ENCODE results near the gene MARK1. TPM values are rescaled to one million over a fixed set of nuclear protein-coding genes. Genes with fewer than 3 reads are reported as not detected.

MARK1 gene
- total and polyA plus RNA-seq, 2 of the 13 experiments (the other 11 are each of a cell fraction or from before 2014, with no cell fraction given) = not detected

DNA sequence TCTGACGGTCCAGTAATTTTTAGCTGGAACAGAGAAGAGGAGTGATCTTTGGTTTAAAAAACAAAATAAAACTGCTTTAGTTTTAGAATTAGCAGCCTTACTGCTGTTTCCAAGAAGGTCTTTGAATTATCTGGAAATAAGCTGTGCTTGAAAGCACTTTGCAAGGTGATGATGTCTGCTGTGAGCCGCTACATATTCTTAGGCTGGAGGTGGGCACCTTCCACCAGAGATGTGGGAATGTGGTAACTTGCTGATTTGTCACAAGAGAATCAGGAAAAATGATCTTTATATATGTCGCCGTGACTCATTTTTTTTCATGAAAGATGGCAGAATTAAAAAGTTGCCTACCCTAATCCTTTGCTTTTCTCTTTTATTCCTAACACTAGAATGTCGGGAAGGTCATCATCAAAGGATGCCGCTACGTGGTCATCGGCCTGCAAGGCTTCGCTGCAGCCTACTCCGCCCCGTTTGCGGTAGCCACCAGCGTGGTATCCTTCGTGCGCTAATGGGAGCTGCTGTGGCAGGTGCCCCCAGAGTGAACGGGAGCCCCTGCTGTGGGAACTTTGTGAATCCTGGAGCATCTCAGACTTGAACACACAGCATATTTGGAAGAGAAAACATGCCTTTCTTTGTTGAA is 168.4 kb downstream of the MARK1 start:
- POLR2A ChIA-PET = no interaction called here
- Histone ChIP-seq H3K79me2 (ENCODE audit: insufficient read depth, low read length) (peaks cover 32% of the 10 kb centered on the region), H3K27ac (ENCODE audit: extremely low read length, insufficient read depth, low read length) (no peak overlapping the region), H3K4me3 (replicated peaks in 1 of 3; ENCODE audit: insufficient read depth in 1 of 3, low read depth in 2 of 3, low read length in 3 of 3) (no peak overlapping the region), H2AFZ (ENCODE audit: low read length) (no peak overlapping the region), H3K36me3 (replicated peaks in 1 of 2; ENCODE audit: control insufficient read depth in 1 of 2, insufficient read depth in 2 of 2, low read length in 2 of 2) (peaks cover 7 to 14% of the 10 kb centered on the region in 2 experiments), H3K4me1 (ENCODE audit: insufficient read depth, low read length) (peaks cover 75% of the 10 kb centered on the region), H4K20me1 (ENCODE audit: insufficient read depth, low read length) (peaks cover 4% of the 10 kb centered on the region; the same call in 1 of the 2 replicates), H3K4me2 (ENCODE audit: low read depth, low read length) (no peak overlapping the region), H3K9ac (ENCODE audit: insufficient read depth, low read depth, low read length) (no peak overlapping the region), H3K27me3 (ENCODE audit: control insufficient read depth in 1 of 2, insufficient read depth in 2 of 2, low read length in 2 of 2) (no peaks in the 10 kb centered on the region; a peak in 1 of 5 replicates), H3K9me3 (ENCODE audit: low read length) (no peaks in the 10 kb centered on the region)
- intact Hi-C loops (cut with micrococcal nuclease; ENCODE audit: unreplicated experiment) (no loop called here), in situ Hi-C loops (cut with HindIII; ENCODE audit: extremely low pct_ligation_motif_present, low pct_unique_long_range_greater_than_20kb) (loop anchor here (5.0 kb wide), 1 partner anchor 36 kb away; no protein-coding TSS in a partner anchor)
- ATAC-seq (no peak), FAIRE-seq (no peak), DNase-seq (ENCODE audit: low spot score) (no peak)
- no peak for TF ChIP-seq ZBTB1 (CRISPR knock-in tag; IDR thresholded peaks at IDR 0.05; ENCODE audit: borderline replicate concordance)
- no peak for TF ChIP-seq ZFP62 (CRISPR knock-in tag; IDR thresholded peaks at IDR 0.05)
- TF ChIP-seq, protein P1, sequence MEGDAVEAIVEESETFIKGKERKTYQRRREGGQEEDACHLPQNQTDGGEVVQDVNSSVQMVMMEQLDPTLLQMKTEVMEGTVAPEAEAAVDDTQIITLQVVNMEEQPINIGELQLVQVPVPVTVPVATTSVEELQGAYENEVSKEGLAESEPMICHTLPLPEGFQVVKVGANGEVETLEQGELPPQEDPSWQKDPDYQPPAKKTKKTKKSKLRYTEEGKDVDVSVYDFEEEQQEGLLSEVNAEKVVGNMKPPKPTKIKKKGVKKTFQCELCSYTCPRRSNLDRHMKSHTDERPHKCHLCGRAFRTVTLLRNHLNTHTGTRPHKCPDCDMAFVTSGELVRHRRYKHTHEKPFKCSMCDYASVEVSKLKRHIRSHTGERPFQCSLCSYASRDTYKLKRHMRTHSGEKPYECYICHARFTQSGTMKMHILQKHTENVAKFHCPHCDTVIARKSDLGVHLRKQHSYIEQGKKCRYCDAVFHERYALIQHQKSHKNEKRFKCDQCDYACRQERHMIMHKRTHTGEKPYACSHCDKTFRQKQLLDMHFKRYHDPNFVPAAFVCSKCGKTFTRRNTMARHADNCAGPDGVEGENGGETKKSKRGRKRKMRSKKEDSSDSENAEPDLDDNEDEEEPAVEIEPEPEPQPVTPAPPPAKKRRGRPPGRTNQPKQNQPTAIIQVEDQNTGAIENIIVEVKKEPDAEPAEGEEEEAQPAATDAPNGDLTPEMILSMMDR (CRISPR knock-in tag; IDR thresholded peaks at IDR 0.05) = no peak
- TF ChIP-seq, protein P2, sequence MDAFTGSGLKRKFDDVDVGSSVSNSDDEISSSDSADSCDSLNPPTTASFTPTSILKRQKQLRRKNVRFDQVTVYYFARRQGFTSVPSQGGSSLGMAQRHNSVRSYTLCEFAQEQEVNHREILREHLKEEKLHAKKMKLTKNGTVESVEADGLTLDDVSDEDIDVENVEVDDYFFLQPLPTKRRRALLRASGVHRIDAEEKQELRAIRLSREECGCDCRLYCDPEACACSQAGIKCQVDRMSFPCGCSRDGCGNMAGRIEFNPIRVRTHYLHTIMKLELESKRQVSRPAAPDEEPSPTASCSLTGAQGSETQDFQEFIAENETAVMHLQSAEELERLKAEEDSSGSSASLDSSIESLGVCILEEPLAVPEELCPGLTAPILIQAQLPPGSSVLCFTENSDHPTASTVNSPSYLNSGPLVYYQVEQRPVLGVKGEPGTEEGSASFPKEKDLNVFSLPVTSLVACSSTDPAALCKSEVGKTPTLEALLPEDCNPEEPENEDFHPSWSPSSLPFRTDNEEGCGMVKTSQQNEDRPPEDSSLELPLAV (CRISPR knock-in tag; conservative IDR thresholded peaks at IDR 0.05; ENCODE audit: low read depth) = no peak
- no peak for TF ChIP-seq MYNN (CRISPR knock-in tag; IDR thresholded peaks at IDR 0.05; ENCODE audit: low read depth)
- TF ChIP-seq, protein P3, sequence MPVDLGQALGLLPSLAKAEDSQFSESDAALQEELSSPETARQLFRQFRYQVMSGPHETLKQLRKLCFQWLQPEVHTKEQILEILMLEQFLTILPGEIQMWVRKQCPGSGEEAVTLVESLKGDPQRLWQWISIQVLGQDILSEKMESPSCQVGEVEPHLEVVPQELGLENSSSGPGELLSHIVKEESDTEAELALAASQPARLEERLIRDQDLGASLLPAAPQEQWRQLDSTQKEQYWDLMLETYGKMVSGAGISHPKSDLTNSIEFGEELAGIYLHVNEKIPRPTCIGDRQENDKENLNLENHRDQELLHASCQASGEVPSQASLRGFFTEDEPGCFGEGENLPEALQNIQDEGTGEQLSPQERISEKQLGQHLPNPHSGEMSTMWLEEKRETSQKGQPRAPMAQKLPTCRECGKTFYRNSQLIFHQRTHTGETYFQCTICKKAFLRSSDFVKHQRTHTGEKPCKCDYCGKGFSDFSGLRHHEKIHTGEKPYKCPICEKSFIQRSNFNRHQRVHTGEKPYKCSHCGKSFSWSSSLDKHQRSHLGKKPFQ (CRISPR knock-in tag; IDR thresholded peaks at IDR 0.05; ENCODE audit: insufficient replicate concordance) = no peak
- TF ChIP-seq MAF1 (CRISPR knock-in tag; IDR thresholded peaks at IDR 0.05; ENCODE audit: borderline replicate concordance) = no peak
- no peak for TF ChIP-seq MXI1 (IDR thresholded peaks at IDR 0.05; ENCODE audit: borderline replicate concordance, low read depth, low read length)
- no peak for TF ChIP-seq ELF3 (CRISPR knock-in tag; IDR thresholded peaks at IDR 0.05)
- no peak for TF ChIP-seq ZNF776 (CRISPR knock-in tag; IDR thresholded peaks at IDR 0.05)
- no peak for TF ChIP-seq ZNF563 (CRISPR knock-in tag; IDR thresholded peaks at IDR 0.05)
- no peak for TF ChIP-seq ZNF775 (CRISPR knock-in tag; IDR thresholded peaks at IDR 0.05; ENCODE audit: borderline replicate concordance)
- no peak for TF ChIP-seq MTA1 (CRISPR knock-in tag; IDR thresholded peaks at IDR 0.05; ENCODE audit: borderline replicate concordance)
- TF ChIP-seq, protein P4, sequence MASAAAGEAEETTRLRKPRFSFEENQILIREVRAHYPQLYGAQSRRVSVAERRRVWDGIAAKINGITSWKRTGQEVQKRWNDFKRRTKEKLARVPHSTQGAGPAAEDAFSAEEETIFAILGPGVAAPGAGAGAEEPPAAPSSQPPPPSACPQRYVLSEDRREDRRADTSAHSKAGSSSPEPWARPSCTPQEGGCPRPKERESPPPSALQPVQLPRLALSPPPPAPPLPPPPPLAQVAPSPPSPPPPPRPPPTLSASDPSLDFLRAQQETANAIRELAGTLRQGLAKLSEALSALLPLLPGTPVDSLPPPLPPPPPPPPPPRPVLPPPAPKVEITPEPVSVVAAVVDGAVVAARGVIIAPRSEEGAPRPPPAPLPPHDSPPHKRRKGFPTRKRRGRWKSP (CRISPR knock-in tag; IDR thresholded peaks at IDR 0.05) = no peak
- TF ChIP-seq ARNTL (CRISPR knock-in tag; IDR thresholded peaks at IDR 0.05) = no peak
- CTCF ChIA-PET (ENCODE audit: low intra/inter-chr PET ratio, low total read pairs) = no interaction called here
- no TSS peak for BruUV-seq (replicated peaks)
- WGBS (ENCODE audit: low lambda C conversion rate) = 97% methylated on average over 16 of the region's 16 CpGs
